HEK293 (cell line): ENCODE data around the gene LCN10.
A peak's percentile ranks its signal among the peaks of the same experiment; 100 is the strongest.

Experiments used
- CTCF ChIA-PET: fragments of 350-600 bp; formaldehyde crosslinking; extraction: SDS; loops from one replicate; lab custom pipeline; 2021; ENCODE audit warnings: antibody characterized with exemption; lab: Yijun Ruan, JAX
- POLR2A ChIA-PET: fragments of 300-600 bp; formaldehyde crosslinking; extraction: SDS; loops from one replicate; lab custom pipeline; 2020; ENCODE audit warnings: antibody characterized with exemption, inconsistent platforms; lab: Yijun Ruan, JAX
- H3K27ac ChIP-seq: fragments of 200-500 bp; sonication (Bioruptor generic); 2 replicates; pipeline ENCODE4 v1.5.1; 2014; ENCODE audit warnings: low read depth, low read length, control low read depth, inconsistent platforms; ENCODE audit errors: extremely low read depth
- H3K36me3 ChIP-seq, 2 experiments: fragments of 200-500 bp in 1 of 2; sonication (Bioruptor generic) in 1 of 2; 1 replicate in 1 of 2; 2 replicates in 1 of 2; pipeline ENCODE4 v1.5.1; 2014 to 2017; ENCODE audit warnings: inconsistent platforms in 2 of 2, low read length in 2 of 2; ENCODE audit not compliant: control insufficient read depth in 2 of 2, insufficient read depth in 1 of 2
- H3K4me1 ChIP-seq: fragments of 200-500 bp; sonication (Bioruptor generic); 2 replicates; pipeline ENCODE4 v1.5.1; 2014; ENCODE audit warnings: mild to moderate bottlenecking, low read length, inconsistent platforms; ENCODE audit not compliant: control insufficient read depth, insufficient read depth
- H3K4me3 ChIP-seq: 2 replicates; pipeline ENCODE4 v1.5.1; 2011; ENCODE audit warnings: low read depth, mild to moderate bottlenecking, control low read depth, low read length, moderate library complexity
- H3K9me3 ChIP-seq: fragments of 200-500 bp; sonication (Bioruptor generic); 2 replicates; pipeline ENCODE4 v1.5.1; 2014; ENCODE audit warnings: low read depth, low read length, inconsistent platforms; ENCODE audit not compliant: control insufficient read depth, insufficient read depth
- GLI2 ChIP-seq: fragments of 450-650 bp; formaldehyde crosslinking; IDR thresholded peaks from 2 replicates; pipeline ENCODE4; 2017; ENCODE audit warnings: missing biosample characterization, missing genetic modification characterization, low read depth, borderline replicate concordance
- GLI4 ChIP-seq: fragments of 450-650 bp; formaldehyde crosslinking; IDR thresholded peaks from 2 replicates; pipeline ENCODE4 v1.5.1; 2016; ENCODE audit warnings: missing biosample characterization, missing genetic modification characterization
- GLIS2 ChIP-seq: fragments of 450-650 bp; formaldehyde crosslinking; IDR thresholded peaks from 2 replicates; pipeline ENCODE4 v1.5.1; 2016; ENCODE audit warnings: missing biosample characterization, missing genetic modification characterization
- ZIC2 ChIP-seq: fragments of 450-650 bp; formaldehyde crosslinking; IDR thresholded peaks from 2 replicates; pipeline ENCODE4 v1.5.1; 2016; ENCODE audit warnings: missing biosample characterization, missing genetic modification characterization
- ZNF169 ChIP-seq: fragments of 450-650 bp; formaldehyde crosslinking; IDR thresholded peaks from 2 replicates; pipeline ENCODE4 v1.5.1; 2016; ENCODE audit warnings: missing biosample characterization, missing genetic modification characterization
- ZNF2 ChIP-seq: fragments of 450-650 bp; formaldehyde crosslinking; IDR thresholded peaks from 2 replicates; pipeline ENCODE4 v1.5.1; 2016; ENCODE audit warnings: missing biosample characterization, missing genetic modification characterization
- ZNF335 ChIP-seq: fragments of 450-650 bp; formaldehyde crosslinking; conservative IDR thresholded peaks from 2 replicates; pipeline ENCODE4 v1.5.1; 2016; ENCODE audit warnings: missing biosample characterization, missing genetic modification characterization
- ZNF366 ChIP-seq: fragments of 450-650 bp; formaldehyde crosslinking; conservative IDR thresholded peaks from 2 replicates; pipeline ENCODE4 v1.5.1; 2016; ENCODE audit warnings: missing biosample characterization, missing genetic modification characterization
- ZNF529 ChIP-seq: fragments of 450-650 bp; formaldehyde crosslinking; IDR thresholded peaks from 2 replicates; pipeline ENCODE4 v1.5.1; 2017; ENCODE audit warnings: missing genetic modification characterization, missing biosample characterization; ENCODE audit not compliant: insufficient replicate concordance
- ZNF548 ChIP-seq: fragments of 450-650 bp; formaldehyde crosslinking; IDR thresholded peaks from 2 replicates; pipeline ENCODE4 v1.5.1; 2016; ENCODE audit warnings: missing biosample characterization, missing genetic modification characterization
- TF ChIP-seq, protein P1 (sequence below): fragments of 450-650 bp; formaldehyde crosslinking; IDR thresholded peaks from 2 replicates; pipeline ENCODE4 v1.5.1; 2016; ENCODE audit warnings: missing biosample characterization, missing genetic modification characterization
- TF ChIP-seq, protein P2 (sequence below): fragments of 450-650 bp; formaldehyde crosslinking; IDR thresholded peaks from 2 replicates; pipeline ENCODE4 v1.5.1; 2016; ENCODE audit warnings: missing biosample characterization, missing genetic modification characterization
- TF ChIP-seq, protein P3 (sequence below): fragments of 450-650 bp; formaldehyde crosslinking; IDR thresholded peaks from 2 replicates; pipeline ENCODE4 v1.5.1; 2016; ENCODE audit warnings: missing biosample characterization, missing genetic modification characterization
- TF ChIP-seq, protein P4 (sequence below): fragments of 450-650 bp; IDR thresholded peaks from 2 replicates; pipeline ENCODE4 v1.5.1; 2018; ENCODE audit warnings: missing biosample characterization, mild to moderate bottlenecking, missing genetic modification characterization
- TF ChIP-seq, protein P5 (sequence below): fragments of 450-650 bp; formaldehyde crosslinking; IDR thresholded peaks from 2 replicates; pipeline ENCODE4 v1.5.1; 2016; ENCODE audit warnings: missing biosample characterization, missing genetic modification characterization
- TF ChIP-seq, protein P6 (sequence below): fragments of 450-650 bp; formaldehyde crosslinking; IDR thresholded peaks from 2 replicates; pipeline ENCODE4 v1.5.1; 2016; ENCODE audit warnings: missing biosample characterization, missing genetic modification characterization
- TF ChIP-seq, protein P7 (sequence below): fragments of 450-650 bp; formaldehyde crosslinking; IDR thresholded peaks from 2 replicates; pipeline ENCODE4 v1.5.1; 2017; ENCODE audit warnings: missing biosample characterization, missing genetic modification characterization

The LCN10 gene

DNA sequence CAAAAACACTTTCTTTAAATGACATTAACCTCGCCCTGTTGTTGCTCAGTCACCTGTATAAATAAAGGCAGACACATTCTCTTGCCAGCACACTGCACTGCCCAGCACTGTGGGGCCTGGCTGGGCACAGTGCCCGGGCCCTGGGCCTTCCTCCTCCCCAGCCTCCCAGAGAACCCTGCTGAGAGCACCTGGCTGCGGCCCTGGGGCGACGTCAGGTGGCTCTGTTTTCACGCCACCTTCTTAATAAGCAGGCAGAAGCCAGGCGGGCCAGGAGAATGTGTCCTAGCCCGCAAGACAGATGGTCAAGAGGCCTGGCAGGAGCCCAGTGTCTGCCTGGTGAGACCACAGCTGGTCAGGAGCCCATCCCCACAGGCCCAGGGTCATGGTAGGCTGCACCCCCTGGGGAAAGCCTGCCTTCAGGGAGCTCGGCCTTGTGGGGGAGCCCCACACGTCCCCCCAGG, 47.3 kb downstream of the LCN10 start (continued):
- no peak for TF ChIP-seq GLIS2
- TF ChIP-seq, all 188 proteins: peak for 5

DNA sequence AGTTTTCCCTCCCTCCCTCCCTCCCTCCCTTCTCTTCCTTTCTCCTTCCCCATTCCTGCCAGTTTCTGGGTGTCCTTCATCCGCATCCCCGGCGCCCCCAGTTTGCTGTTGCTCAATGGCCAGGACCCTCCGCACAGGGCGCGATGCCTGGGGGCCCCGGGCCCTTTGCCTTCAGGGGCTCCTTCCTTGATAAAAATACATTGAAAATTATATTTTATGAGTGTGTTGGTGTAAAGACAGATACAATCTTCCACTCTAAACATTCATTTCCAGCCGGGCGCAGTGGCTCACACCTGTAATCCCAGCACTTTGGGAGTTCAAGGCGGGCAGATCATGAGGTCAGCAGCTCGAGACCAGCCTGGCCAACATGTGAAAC, 47.9 kb downstream of the LCN10 start:
- Histone ChIP-seq H3K9me3 (no peaks in the 10 kb centered on the region), H3K36me3 (no peaks in the 10 kb centered on the region), H3K4me1 (no peaks in the 10 kb centered on the region), H3K27ac (no peak overlapping the region), H3K4me3 (no peak overlapping the region)
- TF ChIP-seq GLI2 (tag by site-specific recombination): no peak
- TF ChIP-seq, protein P1, sequence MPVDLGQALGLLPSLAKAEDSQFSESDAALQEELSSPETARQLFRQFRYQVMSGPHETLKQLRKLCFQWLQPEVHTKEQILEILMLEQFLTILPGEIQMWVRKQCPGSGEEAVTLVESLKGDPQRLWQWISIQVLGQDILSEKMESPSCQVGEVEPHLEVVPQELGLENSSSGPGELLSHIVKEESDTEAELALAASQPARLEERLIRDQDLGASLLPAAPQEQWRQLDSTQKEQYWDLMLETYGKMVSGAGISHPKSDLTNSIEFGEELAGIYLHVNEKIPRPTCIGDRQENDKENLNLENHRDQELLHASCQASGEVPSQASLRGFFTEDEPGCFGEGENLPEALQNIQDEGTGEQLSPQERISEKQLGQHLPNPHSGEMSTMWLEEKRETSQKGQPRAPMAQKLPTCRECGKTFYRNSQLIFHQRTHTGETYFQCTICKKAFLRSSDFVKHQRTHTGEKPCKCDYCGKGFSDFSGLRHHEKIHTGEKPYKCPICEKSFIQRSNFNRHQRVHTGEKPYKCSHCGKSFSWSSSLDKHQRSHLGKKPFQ (tag by site-specific recombination): no peak
- no peak for TF ChIP-seq ZNF529
- TF ChIP-seq ZNF335: peak; percentile 48; the same call in 1 of the 2 replicates
- CTCF ChIA-PET: interaction anchor here (0.5 to 4.0 kb wide), 10 partner anchors 7 to 311 kb away, joined by 3 to 24 read pairs (median 4); partner anchors contain the start of gene AGPAT2
- POLR2A ChIA-PET: interaction anchor here (0.6 kb wide), 1 partner anchor 767 kb away, joined by 4 read pairs; no protein-coding TSS in a partner anchor

DNA sequence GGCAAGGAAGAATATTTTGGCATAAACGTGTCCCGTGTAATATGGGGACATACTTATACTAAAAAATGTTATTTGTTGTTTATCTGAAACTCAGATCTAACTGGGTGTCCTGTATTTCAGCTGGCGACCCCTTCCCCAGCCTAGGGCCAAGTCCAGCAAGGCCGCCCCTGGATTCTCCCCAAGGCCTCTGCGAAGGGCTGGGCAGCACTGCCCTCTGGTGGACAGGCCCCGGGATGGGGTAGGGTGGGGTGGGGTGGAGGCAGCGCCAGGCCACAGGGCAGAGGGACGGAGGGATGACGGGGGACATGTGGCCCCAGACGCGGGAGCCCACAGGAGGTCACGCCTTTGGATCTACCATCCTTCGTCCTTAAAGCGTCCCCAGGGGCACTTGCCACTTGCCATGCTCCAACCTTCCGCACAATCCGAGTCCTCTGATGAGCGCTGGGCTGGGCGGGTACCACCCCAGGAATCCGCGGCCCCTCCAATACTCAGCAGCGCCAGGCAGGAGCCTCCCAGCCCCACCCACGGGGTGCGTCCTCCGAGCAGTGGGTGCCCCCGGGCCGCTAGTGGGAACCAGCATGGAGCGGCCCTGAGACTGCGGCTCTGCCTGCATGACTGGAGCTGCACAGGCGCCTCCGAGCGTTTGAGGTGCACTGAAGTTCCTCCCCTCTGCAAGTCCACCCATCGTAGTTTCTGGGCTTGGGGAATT, 48.4 kb downstream of the LCN10 start:
- H3K9me3 ChIP-seq: no peaks in the 10 kb centered on the region
- ChIA-PET POLR2A (interaction anchor here (0.6 to 1.4 kb wide), 5 partner anchors 12 to 767 kb away, joined by 3 to 6 read pairs (median 4); no protein-coding TSS in a partner anchor), CTCF (interaction anchor here (0.6 to 4.0 kb wide), 20 partner anchors 7 to 341 kb away, joined by 3 to 24 read pairs (median 3); partner anchors contain the start of genes AGPAT2 and LCNL1)
- no peak overlapping the region for H3K4me3 ChIP-seq
- H3K27ac ChIP-seq: no peak overlapping the region
- H3K4me1 ChIP-seq: no peaks in the 10 kb centered on the region
- H3K36me3 ChIP-seq: no peaks in the 10 kb centered on the region
- TF ChIP-seq, protein P2, sequence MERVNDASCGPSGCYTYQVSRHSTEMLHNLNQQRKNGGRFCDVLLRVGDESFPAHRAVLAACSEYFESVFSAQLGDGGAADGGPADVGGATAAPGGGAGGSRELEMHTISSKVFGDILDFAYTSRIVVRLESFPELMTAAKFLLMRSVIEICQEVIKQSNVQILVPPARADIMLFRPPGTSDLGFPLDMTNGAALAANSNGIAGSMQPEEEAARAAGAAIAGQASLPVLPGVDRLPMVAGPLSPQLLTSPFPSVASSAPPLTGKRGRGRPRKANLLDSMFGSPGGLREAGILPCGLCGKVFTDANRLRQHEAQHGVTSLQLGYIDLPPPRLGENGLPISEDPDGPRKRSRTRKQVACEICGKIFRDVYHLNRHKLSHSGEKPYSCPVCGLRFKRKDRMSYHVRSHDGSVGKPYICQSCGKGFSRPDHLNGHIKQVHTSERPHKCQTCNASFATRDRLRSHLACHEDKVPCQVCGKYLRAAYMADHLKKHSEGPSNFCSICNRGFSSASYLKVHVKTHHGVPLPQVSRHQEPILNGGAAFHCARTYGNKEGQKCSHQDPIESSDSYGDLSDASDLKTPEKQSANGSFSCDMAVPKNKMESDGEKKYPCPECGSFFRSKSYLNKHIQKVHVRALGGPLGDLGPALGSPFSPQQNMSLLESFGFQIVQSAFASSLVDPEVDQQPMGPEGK (tag by site-specific recombination): peak; percentile 50
- TF ChIP-seq ZNF335 (peak; percentile 22), GLI4 (tag by site-specific recombination) (no peak), ZNF2 (tag by site-specific recombination) (peak; percentile 82), ZIC2 (tag by site-specific recombination) (peak; percentile 46; the same call in 1 of the 2 replicates), ZNF548 (tag by site-specific recombination) (no peak), ZNF169 (tag by site-specific recombination) (no peak), ZNF366 (tag by site-specific recombination) (peak; percentile 71)
- TF ChIP-seq, protein P3, sequence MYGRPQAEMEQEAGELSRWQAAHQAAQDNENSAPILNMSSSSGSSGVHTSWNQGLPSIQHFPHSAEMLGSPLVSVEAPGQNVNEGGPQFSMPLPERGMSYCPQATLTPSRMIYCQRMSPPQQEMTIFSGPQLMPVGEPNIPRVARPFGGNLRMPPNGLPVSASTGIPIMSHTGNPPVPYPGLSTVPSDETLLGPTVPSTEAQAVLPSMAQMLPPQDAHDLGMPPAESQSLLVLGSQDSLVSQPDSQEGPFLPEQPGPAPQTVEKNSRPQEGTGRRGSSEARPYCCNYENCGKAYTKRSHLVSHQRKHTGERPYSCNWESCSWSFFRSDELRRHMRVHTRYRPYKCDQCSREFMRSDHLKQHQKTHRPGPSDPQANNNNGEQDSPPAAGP (tag by site-specific recombination): peak; percentile 56; the same call in 1 of the 2 replicates
- TF ChIP-seq, protein P4, sequence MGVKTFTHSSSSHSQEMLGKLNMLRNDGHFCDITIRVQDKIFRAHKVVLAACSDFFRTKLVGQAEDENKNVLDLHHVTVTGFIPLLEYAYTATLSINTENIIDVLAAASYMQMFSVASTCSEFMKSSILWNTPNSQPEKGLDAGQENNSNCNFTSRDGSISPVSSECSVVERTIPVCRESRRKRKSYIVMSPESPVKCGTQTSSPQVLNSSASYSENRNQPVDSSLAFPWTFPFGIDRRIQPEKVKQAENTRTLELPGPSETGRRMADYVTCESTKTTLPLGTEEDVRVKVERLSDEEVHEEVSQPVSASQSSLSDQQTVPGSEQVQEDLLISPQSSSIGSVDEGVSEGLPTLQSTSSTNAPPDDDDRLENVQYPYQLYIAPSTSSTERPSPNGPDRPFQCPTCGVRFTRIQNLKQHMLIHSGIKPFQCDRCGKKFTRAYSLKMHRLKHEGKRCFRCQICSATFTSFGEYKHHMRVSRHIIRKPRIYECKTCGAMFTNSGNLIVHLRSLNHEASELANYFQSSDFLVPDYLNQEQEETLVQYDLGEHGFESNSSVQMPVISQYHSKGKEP (tag by site-specific recombination): peak; percentile 26; the same call in 1 of the 2 replicates
- TF ChIP-seq, protein P5, sequence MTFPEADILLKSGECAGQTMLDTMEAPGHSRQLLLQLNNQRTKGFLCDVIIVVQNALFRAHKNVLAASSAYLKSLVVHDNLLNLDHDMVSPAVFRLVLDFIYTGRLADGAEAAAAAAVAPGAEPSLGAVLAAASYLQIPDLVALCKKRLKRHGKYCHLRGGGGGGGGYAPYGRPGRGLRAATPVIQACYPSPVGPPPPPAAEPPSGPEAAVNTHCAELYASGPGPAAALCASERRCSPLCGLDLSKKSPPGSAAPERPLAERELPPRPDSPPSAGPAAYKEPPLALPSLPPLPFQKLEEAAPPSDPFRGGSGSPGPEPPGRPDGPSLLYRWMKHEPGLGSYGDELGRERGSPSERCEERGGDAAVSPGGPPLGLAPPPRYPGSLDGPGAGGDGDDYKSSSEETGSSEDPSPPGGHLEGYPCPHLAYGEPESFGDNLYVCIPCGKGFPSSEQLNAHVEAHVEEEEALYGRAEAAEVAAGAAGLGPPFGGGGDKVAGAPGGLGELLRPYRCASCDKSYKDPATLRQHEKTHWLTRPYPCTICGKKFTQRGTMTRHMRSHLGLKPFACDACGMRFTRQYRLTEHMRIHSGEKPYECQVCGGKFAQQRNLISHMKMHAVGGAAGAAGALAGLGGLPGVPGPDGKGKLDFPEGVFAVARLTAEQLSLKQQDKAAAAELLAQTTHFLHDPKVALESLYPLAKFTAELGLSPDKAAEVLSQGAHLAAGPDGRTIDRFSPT (tag by site-specific recombination): 0 out of 2 replicates have a peak, but pooled peaks have one; percentile 18
- TF ChIP-seq, protein P6, sequence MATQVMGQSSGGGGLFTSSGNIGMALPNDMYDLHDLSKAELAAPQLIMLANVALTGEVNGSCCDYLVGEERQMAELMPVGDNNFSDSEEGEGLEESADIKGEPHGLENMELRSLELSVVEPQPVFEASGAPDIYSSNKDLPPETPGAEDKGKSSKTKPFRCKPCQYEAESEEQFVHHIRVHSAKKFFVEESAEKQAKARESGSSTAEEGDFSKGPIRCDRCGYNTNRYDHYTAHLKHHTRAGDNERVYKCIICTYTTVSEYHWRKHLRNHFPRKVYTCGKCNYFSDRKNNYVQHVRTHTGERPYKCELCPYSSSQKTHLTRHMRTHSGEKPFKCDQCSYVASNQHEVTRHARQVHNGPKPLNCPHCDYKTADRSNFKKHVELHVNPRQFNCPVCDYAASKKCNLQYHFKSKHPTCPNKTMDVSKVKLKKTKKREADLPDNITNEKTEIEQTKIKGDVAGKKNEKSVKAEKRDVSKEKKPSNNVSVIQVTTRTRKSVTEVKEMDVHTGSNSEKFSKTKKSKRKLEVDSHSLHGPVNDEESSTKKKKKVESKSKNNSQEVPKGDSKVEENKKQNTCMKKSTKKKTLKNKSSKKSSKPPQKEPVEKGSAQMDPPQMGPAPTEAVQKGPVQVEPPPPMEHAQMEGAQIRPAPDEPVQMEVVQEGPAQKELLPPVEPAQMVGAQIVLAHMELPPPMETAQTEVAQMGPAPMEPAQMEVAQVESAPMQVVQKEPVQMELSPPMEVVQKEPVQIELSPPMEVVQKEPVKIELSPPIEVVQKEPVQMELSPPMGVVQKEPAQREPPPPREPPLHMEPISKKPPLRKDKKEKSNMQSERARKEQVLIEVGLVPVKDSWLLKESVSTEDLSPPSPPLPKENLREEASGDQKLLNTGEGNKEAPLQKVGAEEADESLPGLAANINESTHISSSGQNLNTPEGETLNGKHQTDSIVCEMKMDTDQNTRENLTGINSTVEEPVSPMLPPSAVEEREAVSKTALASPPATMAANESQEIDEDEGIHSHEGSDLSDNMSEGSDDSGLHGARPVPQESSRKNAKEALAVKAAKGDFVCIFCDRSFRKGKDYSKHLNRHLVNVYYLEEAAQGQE (tag by site-specific recombination): peak; percentile 27; the same call in 1 of the 2 replicates
- TF ChIP-seq, protein P7, sequence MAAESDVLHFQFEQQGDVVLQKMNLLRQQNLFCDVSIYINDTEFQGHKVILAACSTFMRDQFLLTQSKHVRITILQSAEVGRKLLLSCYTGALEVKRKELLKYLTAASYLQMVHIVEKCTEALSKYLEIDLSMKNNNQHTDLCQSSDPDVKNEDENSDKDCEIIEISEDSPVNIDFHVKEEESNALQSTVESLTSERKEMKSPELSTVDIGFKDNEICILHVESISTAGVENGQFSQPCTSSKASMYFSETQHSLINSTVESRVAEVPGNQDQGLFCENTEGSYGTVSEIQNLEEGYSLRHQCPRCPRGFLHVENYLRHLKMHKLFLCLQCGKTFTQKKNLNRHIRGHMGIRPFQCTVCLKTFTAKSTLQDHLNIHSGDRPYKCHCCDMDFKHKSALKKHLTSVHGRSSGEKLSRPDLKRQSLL: no peak
